Measurements from ENCODE around the gene CA5B.

- TF ChIP-seq CTCF (IDR thresholded peaks at IDR 0.05) (no peak), POLR2A (IDR thresholded peaks at IDR 0.05) (no peak)
These were observed 70.2 kb downstream of the CA5B start for GRCh38 chrX:15808254-15808653.
